SK-N-SH treated with all-trans-retinoic acid at 6 μM for 48 hours (cell line): ENCODE data around the gene RPA3.

Experiments used
- GLIS3 ChIP-seq: fragments of 250-450 bp; sonication (Bioruptor Pico); IDR thresholded peaks from 2 replicates; pipeline ENCODE4 v1.5.0; 2020; ENCODE audit warnings: mild to moderate bottlenecking, moderate library complexity
- PATZ1 ChIP-seq: fragments of 250-450 bp; sonication (Bioruptor Pico); IDR thresholded peaks from 2 replicates; pipeline ENCODE4 v1.8.0; 2020; ENCODE audit warnings: mild to moderate bottlenecking, moderate library complexity, borderline replicate concordance
- TSHZ2 ChIP-seq: fragments of 250-450 bp; sonication (Bioruptor Pico); IDR thresholded peaks from 2 replicates; pipeline ENCODE4 v1.5.0; 2020; ENCODE audit warnings: mild to moderate bottlenecking, moderate library complexity
- ZFP30 ChIP-seq: fragments of 450-650 bp; formaldehyde crosslinking; IDR thresholded peaks from 2 replicates; pipeline ENCODE4 v1.5.0; 2022; ENCODE audit warnings: mild to moderate bottlenecking, moderate library complexity
- ZNF565 ChIP-seq: fragments of 450-650 bp; formaldehyde crosslinking; conservative IDR thresholded peaks from 2 replicates; pipeline ENCODE4 v1.5.0; 2020; ENCODE audit warnings: low read depth, mild to moderate bottlenecking, moderate library complexity
- TF ChIP-seq, protein P1 (sequence below): fragments of 250-450 bp; sonication (Bioruptor Pico); IDR thresholded peaks from 2 replicates; pipeline ENCODE4 v1.5.1; 2020; ENCODE audit warnings: low read depth, mild to moderate bottlenecking, moderate library complexity

- TF ChIP-seq, protein P1, sequence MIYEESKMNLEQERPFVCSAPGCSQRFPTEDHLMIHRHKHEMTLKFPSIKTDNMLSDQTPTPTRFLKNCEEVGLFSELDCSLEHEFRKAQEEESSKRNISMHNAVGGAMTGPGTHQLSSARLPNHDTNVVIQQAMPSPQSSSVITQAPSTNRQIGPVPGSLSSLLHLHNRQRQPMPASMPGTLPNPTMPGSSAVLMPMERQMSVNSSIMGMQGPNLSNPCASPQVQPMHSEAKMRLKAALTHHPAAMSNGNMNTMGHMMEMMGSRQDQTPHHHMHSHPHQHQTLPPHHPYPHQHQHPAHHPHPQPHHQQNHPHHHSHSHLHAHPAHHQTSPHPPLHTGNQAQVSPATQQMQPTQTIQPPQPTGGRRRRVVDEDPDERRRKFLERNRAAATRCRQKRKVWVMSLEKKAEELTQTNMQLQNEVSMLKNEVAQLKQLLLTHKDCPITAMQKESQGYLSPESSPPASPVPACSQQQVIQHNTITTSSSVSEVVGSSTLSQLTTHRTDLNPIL (CRISPR knock-in tag): no peak
- TF ChIP-seq ZFP30 (no peak), ZNF565 (CRISPR knock-in tag) (no peak), GLIS3 (no peak), TSHZ2 (CRISPR knock-in tag) (no peak), PATZ1 (no peak)
Measured at GRCh38 chr7:7742223-7742622, 23.8 kb upstream of the RPA3 start.
